ENCODE measurements around the gene FOXJ1. TPM values are rescaled to one million over a fixed set of nuclear protein-coding genes. Genes with fewer than 3 reads are reported as not detected.

FOXJ1 gene
- total and polyA plus RNA-seq, 2 of the 13 experiments (the other 11 are each of a cell fraction or from before 2014, with no cell fraction given) = 0.98 to 1.6 TPM

GRCh38 chr17:76119409-76120371, 21.4 kb downstream of the FOXJ1 start (continued):
- TF ChIP-seq FOXM1 (CRISPR knock-in tag; IDR thresholded peaks at IDR 0.05) (no peak), ZNF24 (IDR thresholded peaks at IDR 0.05) (no peak), DPF2 (CRISPR knock-in tag; IDR thresholded peaks at IDR 0.05; ENCODE audit: borderline replicate concordance, low read depth) (peak; percentile 25; the same call in 1 of the 2 replicates), MAF1 (CRISPR knock-in tag; IDR thresholded peaks at IDR 0.05; ENCODE audit: borderline replicate concordance) (no peak), BRF2 (CRISPR knock-in tag; IDR thresholded peaks at IDR 0.05) (peak; percentile 64; the same call in 1 of the 2 replicates), ZNF572 (CRISPR knock-in tag; IDR thresholded peaks at IDR 0.05) (no peak), ZNF207 (IDR thresholded peaks at IDR 0.05; ENCODE audit: borderline replicate concordance) (no peak), ZKSCAN5 (CRISPR knock-in tag; IDR thresholded peaks at IDR 0.05) (no peak)

- Histone ChIP-seq H3K27ac (ENCODE audit: extremely low read length, insufficient read depth, low read length) (no peak overlapping the region), H3K9ac (ENCODE audit: insufficient read depth, low read depth, low read length) (no peak overlapping the region), H3K79me2 (ENCODE audit: insufficient read depth, low read length) (no peaks in the 10 kb centered on the region), H4K20me1 (ENCODE audit: insufficient read depth, low read length) (no peaks in the 10 kb centered on the region), H3K4me2 (ENCODE audit: low read depth, low read length) (no peak overlapping the region), H3K36me3 (replicated peaks in 1 of 2; ENCODE audit: control insufficient read depth in 1 of 2, insufficient read depth in 2 of 2, low read length in 2 of 2) (no peaks in the 10 kb centered on the region; a peak in 1 of 5 replicates), H3K4me1 (ENCODE audit: insufficient read depth, low read length) (peaks cover 17% of the 10 kb centered on the region), H3K9me3 (ENCODE audit: low read length) (no peaks in the 10 kb centered on the region), H3K27me3 (ENCODE audit: control insufficient read depth in 1 of 2, insufficient read depth in 2 of 2, low read length in 2 of 2) (0 out of 5 replicates have a peak, but pooled peaks cover 0 to 2% of the 10 kb centered on the region in 2 experiments), H3K4me3 (replicated peaks in 1 of 3; ENCODE audit: insufficient read depth in 1 of 3, low read depth in 2 of 3, low read length in 3 of 3) (no peak overlapping the region), H2AFZ (ENCODE audit: low read length) (no peak overlapping the region)
- POLR2A ChIA-PET = interaction anchor here (1.2 kb wide), 1 partner anchor 11 kb away, joined by 5 read pairs; the partner anchor contains the start of gene EXOC7
- TF ChIP-seq NCOA1 (CRISPR knock-in tag; IDR thresholded peaks at IDR 0.05) (no peak), ZNF121 (CRISPR knock-in tag; IDR thresholded peaks at IDR 0.05) (peak; percentile 80)
- WGBS (ENCODE audit: low lambda C conversion rate) = 60% methylated on average over 7 of the region's 7 CpGs
- DNase-seq (ENCODE audit: low spot score) (no peak), ATAC-seq (no peak), FAIRE-seq (no peak)
- in situ Hi-C loops (cut with HindIII; ENCODE audit: extremely low pct_ligation_motif_present, low pct_unique_long_range_greater_than_20kb) (no loop called here), intact Hi-C loops (cut with micrococcal nuclease; ENCODE audit: unreplicated experiment) (no loop called here)
- BruUV-seq (replicated peaks) = no TSS peak
- CTCF ChIA-PET (ENCODE audit: low intra/inter-chr PET ratio, low total read pairs) = no interaction called here
These were observed 25.8 kb downstream of the FOXJ1 start for GRCh38 chr17:76115138-76115754.
